ENCODE results near the gene SRPK2. TPM values are rescaled to one million over a fixed set of nuclear protein-coding genes. Genes with fewer than 3 reads are reported as not detected.

The SRPK2 gene
- total RNA-seq, 1 experiment from 2014 or later, result 58.2 TPM

DNA sequence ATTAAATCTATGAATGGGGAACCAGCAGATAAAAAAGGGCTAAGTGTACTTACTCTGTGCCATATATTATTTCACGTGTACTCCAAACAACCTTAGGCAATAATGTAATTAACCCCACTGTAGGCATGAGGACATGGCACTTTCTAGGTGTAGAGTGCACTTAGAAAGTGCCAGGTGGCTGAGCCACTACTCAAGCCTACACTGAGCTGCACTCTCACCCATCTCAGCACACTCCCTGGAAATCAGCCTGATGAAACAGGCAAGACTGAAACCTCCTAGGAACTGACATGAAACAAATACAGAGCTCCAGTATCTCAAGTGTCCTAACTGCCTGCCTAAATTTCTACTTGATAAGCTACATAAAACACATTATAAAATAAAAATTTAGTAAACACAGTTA, 227.4 kb downstream of the SRPK2 start:
- in situ Hi-C loops (cut with HindIII; ENCODE audit: low pct_unique_long_range_greater_than_20kb, low sequenced_read_pairs), result no loop called here
- POLR2A ChIA-PET, result no interaction called here

GRCh38 chr7:105157278-105157677, 231.4 kb downstream of the SRPK2 start:
- in situ Hi-C loops (cut with HindIII; ENCODE audit: low pct_unique_long_range_greater_than_20kb, low sequenced_read_pairs), result no loop called here
- ATAC-seq (no peak), DNase-seq (ENCODE audit: low read depth, low spot score) (no peak)
- POLR2A ChIA-PET, result interaction anchor here (0.6 kb wide), 1 partner anchor 93 kb away, joined by 3 read pairs; no protein-coding TSS in a partner anchor
- H3K4me1 ChIP-seq (ENCODE audit: control insufficient read depth, insufficient read depth, low read length), result no peaks in the 10 kb centered on the region
- intact Hi-C loops (cut with micrococcal nuclease; ENCODE audit: unreplicated experiment), result loop anchor here (10.0 kb wide), 1 partner anchor 178 kb away; no protein-coding TSS in a partner anchor
- CTCF ChIA-PET, result no interaction called here
- no peak overlapping the region for H3K27ac ChIP-seq (ENCODE audit: low read length)
- H3K9me3 ChIP-seq (ENCODE audit: control insufficient read depth, insufficient read depth, low read depth, low read length), result no peaks in the 10 kb centered on the region
- TF ChIP-seq, protein P1, sequence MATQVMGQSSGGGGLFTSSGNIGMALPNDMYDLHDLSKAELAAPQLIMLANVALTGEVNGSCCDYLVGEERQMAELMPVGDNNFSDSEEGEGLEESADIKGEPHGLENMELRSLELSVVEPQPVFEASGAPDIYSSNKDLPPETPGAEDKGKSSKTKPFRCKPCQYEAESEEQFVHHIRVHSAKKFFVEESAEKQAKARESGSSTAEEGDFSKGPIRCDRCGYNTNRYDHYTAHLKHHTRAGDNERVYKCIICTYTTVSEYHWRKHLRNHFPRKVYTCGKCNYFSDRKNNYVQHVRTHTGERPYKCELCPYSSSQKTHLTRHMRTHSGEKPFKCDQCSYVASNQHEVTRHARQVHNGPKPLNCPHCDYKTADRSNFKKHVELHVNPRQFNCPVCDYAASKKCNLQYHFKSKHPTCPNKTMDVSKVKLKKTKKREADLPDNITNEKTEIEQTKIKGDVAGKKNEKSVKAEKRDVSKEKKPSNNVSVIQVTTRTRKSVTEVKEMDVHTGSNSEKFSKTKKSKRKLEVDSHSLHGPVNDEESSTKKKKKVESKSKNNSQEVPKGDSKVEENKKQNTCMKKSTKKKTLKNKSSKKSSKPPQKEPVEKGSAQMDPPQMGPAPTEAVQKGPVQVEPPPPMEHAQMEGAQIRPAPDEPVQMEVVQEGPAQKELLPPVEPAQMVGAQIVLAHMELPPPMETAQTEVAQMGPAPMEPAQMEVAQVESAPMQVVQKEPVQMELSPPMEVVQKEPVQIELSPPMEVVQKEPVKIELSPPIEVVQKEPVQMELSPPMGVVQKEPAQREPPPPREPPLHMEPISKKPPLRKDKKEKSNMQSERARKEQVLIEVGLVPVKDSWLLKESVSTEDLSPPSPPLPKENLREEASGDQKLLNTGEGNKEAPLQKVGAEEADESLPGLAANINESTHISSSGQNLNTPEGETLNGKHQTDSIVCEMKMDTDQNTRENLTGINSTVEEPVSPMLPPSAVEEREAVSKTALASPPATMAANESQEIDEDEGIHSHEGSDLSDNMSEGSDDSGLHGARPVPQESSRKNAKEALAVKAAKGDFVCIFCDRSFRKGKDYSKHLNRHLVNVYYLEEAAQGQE (IDR thresholded peaks at IDR 0.05; ENCODE audit: insufficient read depth in 1 of 2, low read depth in 2 of 2, low read length in 1 of 2), result no peak
- TF ChIP-seq POLR2AphosphoS5 (IDR thresholded peaks at IDR 0.05; ENCODE audit: low read depth, low read length) (no peak), TCF7L2 (IDR thresholded peaks at IDR 0.05; ENCODE audit: low read depth, low read length) (no peak), SIN3A (IDR thresholded peaks at IDR 0.05; ENCODE audit: borderline replicate concordance, insufficient read depth, low read depth, low read length) (no peak), CTCF (IDR thresholded peaks at IDR 0.05) (no peak)
- H3K4me3 ChIP-seq (ENCODE audit: low read depth in 2 of 2, low read length in 2 of 2), result no peak overlapping the region
- no peaks in the 10 kb centered on the region for H3K27me3 ChIP-seq (ENCODE audit: control insufficient read depth, insufficient read depth, low read length)
- H3K36me3 ChIP-seq (ENCODE audit: control insufficient read depth, insufficient read depth, low read length), result no peaks in the 10 kb centered on the region
- BruUV-seq (replicated peaks), result no TSS peak

More for the DNA sequence above, 227.4 kb downstream of the SRPK2 start:
- Histone ChIP-seq H3K27ac (ENCODE audit: low read length) (no peak overlapping the region), H3K4me3 (ENCODE audit: low read depth in 2 of 2, low read length in 2 of 2) (no peak overlapping the region), H3K4me1 (ENCODE audit: control insufficient read depth, insufficient read depth, low read length) (no peaks in the 10 kb centered on the region), H3K9me3 (ENCODE audit: control insufficient read depth, insufficient read depth, low read depth, low read length) (no peaks in the 10 kb centered on the region), H3K36me3 (ENCODE audit: control insufficient read depth, insufficient read depth, low read length) (0 out of 2 replicates have a peak, but pooled peaks cover 3% of the 10 kb centered on the region), H3K27me3 (ENCODE audit: control insufficient read depth, insufficient read depth, low read length) (no peaks in the 10 kb centered on the region)
- BruUV-seq (replicated peaks), result no TSS peak
- ATAC-seq (no peak), DNase-seq (ENCODE audit: low read depth, low spot score) (no peak)
- intact Hi-C loops (cut with micrococcal nuclease; ENCODE audit: unreplicated experiment), result no loop called here
- CTCF ChIA-PET, result no interaction called here
- no peak for TF ChIP-seq TCF7L2 (IDR thresholded peaks at IDR 0.05; ENCODE audit: low read depth, low read length)
- TF ChIP-seq, protein P1 (IDR thresholded peaks at IDR 0.05; ENCODE audit: insufficient read depth in 1 of 2, low read depth in 2 of 2, low read length in 1 of 2), result no peak
- no peak for TF ChIP-seq CTCF (IDR thresholded peaks at IDR 0.05)
- TF ChIP-seq POLR2AphosphoS5 (IDR thresholded peaks at IDR 0.05; ENCODE audit: low read depth, low read length), result no peak
- no peak for TF ChIP-seq SIN3A (IDR thresholded peaks at IDR 0.05; ENCODE audit: borderline replicate concordance, insufficient read depth, low read depth, low read length)
